Fibroblast of lung (primary cell): ENCODE results near the gene PGM2. TPM values are rescaled to one million over a fixed set of nuclear protein-coding genes. Genes with fewer than 3 reads are reported as not detected.

Experiments
- DNase-seq, 2 donors: peaks; one replicate each; pipeline versions ENCODE4 v3.0.0 to v3.0.0-alpha.2; 2010; ENCODE audit warnings: low read depth in 2 of 2
- H2AFZ ChIP-seq: 2 replicates; pipeline ENCODE4 v1.5.1; 2012; ENCODE audit warnings: low read length, control low read depth, inconsistent platforms
- H3K27ac ChIP-seq: 2 replicates; pipeline ENCODE4 v1.5.1; 2011; ENCODE audit warnings: low read length, control low read depth; ENCODE audit not compliant: insufficient read depth
- H3K27me3 ChIP-seq: 2 replicates; pipeline ENCODE4 v1.5.1; 2011; ENCODE audit warnings: mild to moderate bottlenecking, low read length; ENCODE audit not compliant: control insufficient read depth, insufficient read depth
- H3K36me3 ChIP-seq: 2 replicates; pipeline ENCODE4 v1.5.1; 2011; ENCODE audit warnings: low read length; ENCODE audit not compliant: control insufficient read depth, insufficient read depth
- H3K4me1 ChIP-seq: 2 replicates; pipeline ENCODE4 v1.5.1; 2011; ENCODE audit warnings: low read length; ENCODE audit not compliant: control insufficient read depth, insufficient read depth; ENCODE audit errors: extremely low read depth
- H3K4me2 ChIP-seq: 2 replicates; pipeline ENCODE4 v1.5.1; 2011; ENCODE audit warnings: low read length, control low read depth; ENCODE audit not compliant: insufficient read depth; ENCODE audit errors: extremely low read depth
- H3K4me3 ChIP-seq, 4 experiments: fragments of 200-600 bp in 1 of 4; sonication (generic) in 1 of 4; replicated peaks in 1 of 4; 2 replicates each; pipeline ENCODE4 v1.5.1; 2011 to 2016; ENCODE audit warnings: low read length in 4 of 4, low read depth in 3 of 4, mild to moderate bottlenecking in 3 of 4, control low read depth in 2 of 4, inconsistent platforms in 1 of 4, mixed read lengths in 1 of 4; ENCODE audit not compliant: insufficient read depth in 1 of 4; ENCODE audit errors: control extremely low read depth in 1 of 4
- H3K79me2 ChIP-seq: 2 replicates; pipeline ENCODE4 v1.5.1; 2012; ENCODE audit warnings: mild to moderate bottlenecking, low read length, inconsistent platforms; ENCODE audit not compliant: control insufficient read depth, insufficient read depth
- H3K9ac ChIP-seq: 2 replicates; pipeline ENCODE4 v1.5.1; 2011; ENCODE audit warnings: mild to moderate bottlenecking, low read length, control low read depth; ENCODE audit not compliant: insufficient read depth
- H3K9me3 ChIP-seq: 2 replicates; pipeline ENCODE4 v1.5.1; 2012; ENCODE audit warnings: low read depth, low read length; ENCODE audit not compliant: control insufficient read depth, insufficient read depth
- H4K20me1 ChIP-seq: 2 replicates; pipeline ENCODE4 v1.5.1; 2011; ENCODE audit warnings: low read length; ENCODE audit not compliant: control insufficient read depth, insufficient read depth; ENCODE audit errors: extremely low read depth
- EZH2 ChIP-seq: IDR thresholded peaks from 2 replicates; pipeline ENCODE4 v1.5.1; 2012; ENCODE audit warnings: low read length, control low read depth, mild to moderate bottlenecking; ENCODE audit errors: missing control alignments
- polyA plus RNA-seq, 2 donors: library from polyadenylated mRNA; depleted of rRNA in 1 of 2; stranded (reverse) in 1 of 2; unstranded in 1 of 2; fragments of >200 nt; gene quantifications; 2 replicates each; pipeline ENCODE4 v1.2.1, GENCODE V29; 2011 to 2012; ENCODE audit warnings: missing spikeins in 1 of 2
- total RNA-seq: library from RNA; depleted of rRNA; stranded (reverse); fragments of >200 nt; gene quantifications from 2 replicates; pipeline ENCODE4 v1.2.1, GENCODE V29; 2014
- TF ChIP-seq, protein P1 (sequence below), 2 donors: IDR thresholded peaks in 1 of 2; conservative IDR thresholded peaks in 1 of 2; 1 replicate in 1 of 2; 2 replicates in 1 of 2; pipeline ENCODE4 v1.5.1; 2011 to 2012; ENCODE audit warnings: low read length in 2 of 2, control low read depth in 1 of 2, inconsistent platforms in 1 of 2, low read depth in 1 of 2, mild to moderate bottlenecking in 1 of 2

Gene PGM2
- total and polyA plus RNA-seq, 2 donors (not counting 1 experiment from before 2014, with no cell fraction given), result 15.0 to 15.1 TPM

DNA sequence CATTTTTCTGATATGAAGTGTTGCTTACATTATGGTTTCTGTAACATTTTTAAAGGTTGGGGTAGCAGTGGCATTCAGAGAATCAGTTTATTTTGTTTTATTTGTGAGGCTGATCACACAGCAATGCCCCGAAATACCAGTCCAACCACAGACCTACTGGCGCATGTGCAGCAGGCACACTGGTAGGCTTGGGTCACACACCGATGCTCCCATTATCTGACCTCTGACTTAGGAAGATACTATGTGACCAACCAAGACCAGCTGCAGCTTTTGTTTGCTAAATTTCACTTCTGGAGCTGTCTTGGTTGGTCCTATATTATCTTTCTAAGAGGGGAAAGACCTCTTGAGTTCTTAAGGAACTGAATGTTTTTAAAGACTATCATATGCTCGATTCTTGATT lies 18.7 kb downstream of the PGM2 start:
- H3K36me3 ChIP-seq, result no peaks in the 10 kb centered on the region
- H2AFZ ChIP-seq, result no peak overlapping the region
- H3K27me3 ChIP-seq, result no peaks in the 10 kb centered on the region
- no peaks in the 10 kb centered on the region for H3K4me1 ChIP-seq
- no peak overlapping the region for H3K4me2 ChIP-seq
- TF ChIP-seq, protein P1, sequence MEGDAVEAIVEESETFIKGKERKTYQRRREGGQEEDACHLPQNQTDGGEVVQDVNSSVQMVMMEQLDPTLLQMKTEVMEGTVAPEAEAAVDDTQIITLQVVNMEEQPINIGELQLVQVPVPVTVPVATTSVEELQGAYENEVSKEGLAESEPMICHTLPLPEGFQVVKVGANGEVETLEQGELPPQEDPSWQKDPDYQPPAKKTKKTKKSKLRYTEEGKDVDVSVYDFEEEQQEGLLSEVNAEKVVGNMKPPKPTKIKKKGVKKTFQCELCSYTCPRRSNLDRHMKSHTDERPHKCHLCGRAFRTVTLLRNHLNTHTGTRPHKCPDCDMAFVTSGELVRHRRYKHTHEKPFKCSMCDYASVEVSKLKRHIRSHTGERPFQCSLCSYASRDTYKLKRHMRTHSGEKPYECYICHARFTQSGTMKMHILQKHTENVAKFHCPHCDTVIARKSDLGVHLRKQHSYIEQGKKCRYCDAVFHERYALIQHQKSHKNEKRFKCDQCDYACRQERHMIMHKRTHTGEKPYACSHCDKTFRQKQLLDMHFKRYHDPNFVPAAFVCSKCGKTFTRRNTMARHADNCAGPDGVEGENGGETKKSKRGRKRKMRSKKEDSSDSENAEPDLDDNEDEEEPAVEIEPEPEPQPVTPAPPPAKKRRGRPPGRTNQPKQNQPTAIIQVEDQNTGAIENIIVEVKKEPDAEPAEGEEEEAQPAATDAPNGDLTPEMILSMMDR (conservative IDR thresholded peaks at IDR 0.05 in 1 of 2, IDR thresholded peaks at IDR 0.05 in 1 of 2; ENCODE audit: low read depth in 1 of 2, low read length in 2 of 2), result no peak
- no peak for TF ChIP-seq EZH2
- no peak overlapping the region for H3K4me3 ChIP-seq
- no peak overlapping the region for H3K27ac ChIP-seq
- H3K79me2 ChIP-seq, result no peaks in the 10 kb centered on the region
- H3K9ac ChIP-seq, result no peak overlapping the region
- no peaks in the 10 kb centered on the region for H4K20me1 ChIP-seq
- no peaks in the 10 kb centered on the region for H3K9me3 ChIP-seq
- no peak for DNase-seq

DNA sequence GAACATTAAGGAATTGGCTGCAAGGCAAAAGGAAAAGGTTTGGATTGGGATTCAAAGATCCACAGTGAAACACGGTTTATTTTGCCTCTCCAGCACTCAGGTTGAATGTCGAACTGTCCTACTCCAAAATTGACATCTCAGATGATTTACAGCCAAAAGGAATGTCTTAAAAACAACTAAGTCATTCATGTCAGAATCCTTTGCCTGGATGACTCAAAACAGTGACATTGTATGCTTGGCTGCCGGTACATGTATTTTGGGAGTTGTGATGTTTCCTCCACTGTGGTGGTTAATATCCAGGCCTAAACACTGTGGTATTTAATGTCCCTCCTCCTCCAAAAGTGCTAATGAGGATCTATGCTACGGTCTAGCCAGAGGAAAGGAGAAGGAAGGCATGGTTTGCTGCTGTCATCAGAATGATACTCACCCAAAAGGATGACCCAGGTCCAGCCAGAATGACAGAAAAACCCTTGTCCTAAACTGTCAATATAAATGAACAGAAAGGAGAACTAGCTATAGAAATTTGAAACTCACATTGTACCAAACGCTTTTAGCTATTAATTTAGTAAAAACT lies 20.9 kb downstream of the PGM2 start:
- Histone ChIP-seq H3K36me3 (peaks cover 3% of the 10 kb centered on the region), H3K27me3 (no peaks in the 10 kb centered on the region), H2AFZ (no peak overlapping the region), H3K79me2 (no peaks in the 10 kb centered on the region), H3K4me2 (no peak overlapping the region), H3K4me1 (no peaks in the 10 kb centered on the region), H3K9ac (no peak overlapping the region), H3K4me3 (no peak overlapping the region), H3K27ac (no peak overlapping the region), H3K9me3 (no peaks in the 10 kb centered on the region), H4K20me1 (no peaks in the 10 kb centered on the region)
- DNase-seq, result peak in 1 of 2 donors; percentile 25
- TF ChIP-seq, protein P1 (conservative IDR thresholded peaks at IDR 0.05 in 1 of 2, IDR thresholded peaks at IDR 0.05 in 1 of 2; ENCODE audit: low read depth in 1 of 2, low read length in 2 of 2), result no peak
- no peak for TF ChIP-seq EZH2

DNA sequence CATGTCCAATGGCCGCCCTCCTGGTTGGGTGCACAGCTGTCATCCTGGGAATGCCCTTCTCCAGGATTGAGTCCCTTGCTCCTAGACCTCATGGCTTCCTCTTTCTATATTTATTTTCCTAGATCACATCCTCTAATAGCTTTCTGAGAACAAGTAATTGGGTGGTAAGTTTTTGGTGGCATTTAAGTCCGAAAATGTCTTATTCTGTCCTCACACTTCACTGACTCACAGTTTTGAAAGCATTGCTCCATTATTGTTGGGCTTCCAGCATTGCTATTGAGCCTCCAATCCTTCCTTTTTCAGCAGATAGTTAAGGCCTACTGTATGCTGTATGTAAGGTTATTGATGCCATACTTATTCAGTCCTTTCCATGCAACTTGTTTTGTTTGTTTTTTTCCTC lies 25.9 kb downstream of the PGM2 start:
- Histone ChIP-seq H3K27me3 (no peaks in the 10 kb centered on the region), H4K20me1 (no peaks in the 10 kb centered on the region), H3K4me2 (no peak overlapping the region), H3K27ac (no peak overlapping the region), H3K4me1 (no peaks in the 10 kb centered on the region), H3K4me3 (no peak overlapping the region), H3K9ac (no peak overlapping the region), H3K79me2 (no peaks in the 10 kb centered on the region), H2AFZ (no peak overlapping the region), H3K36me3 (peaks cover 3% of the 10 kb centered on the region), H3K9me3 (no peaks in the 10 kb centered on the region)
- TF ChIP-seq EZH2, result no peak
- TF ChIP-seq, protein P1 (conservative IDR thresholded peaks at IDR 0.05 in 1 of 2, IDR thresholded peaks at IDR 0.05 in 1 of 2; ENCODE audit: low read depth in 1 of 2, low read length in 2 of 2), result no peak
- no peak for DNase-seq
